Activated T-helper 2 cell treated with anti-CD3 and anti-CD28 coated beads, Interferon-gamma antibody, Interleukin-2, Interleukin-4, amounts not matched to agents 10 μg/mL and 5 μg/mL and 100 μg/mL, durations not matched to agents 14 hours and 24 hours and 36 hours (primary cell): ENCODE data around the gene LRRC72. TPM values are rescaled to one million over a fixed set of nuclear protein-coding genes. Genes with fewer than 3 reads are reported as not detected.

Source experiments
- DNase-seq: peaks from one replicate; pipeline ENCODE4 v3.0.0; 2021; ENCODE audit warnings: low spot score
- H3K27ac Mint-ChIP-seq: one replicate; pipeline ENCODE4 v1.8.0; 2021; ENCODE audit warnings: mixed read lengths
- H3K27me3 Mint-ChIP-seq: one replicate; pipeline ENCODE4 v1.8.0; 2021; ENCODE audit warnings: low read depth, mixed read lengths
- H3K36me3 Mint-ChIP-seq: one replicate; pipeline ENCODE4 v1.8.0; 2021; ENCODE audit warnings: low read depth, mixed read lengths
- H3K4me1 Mint-ChIP-seq: one replicate; pipeline ENCODE4 v1.8.0; 2021; ENCODE audit warnings: low read depth, mixed read lengths
- H3K4me3 Mint-ChIP-seq: one replicate; pipeline ENCODE4 v1.8.0; 2021; ENCODE audit warnings: low read depth, mild to moderate bottlenecking, moderate library complexity, mixed read lengths
- H3K9me3 Mint-ChIP-seq: one replicate; pipeline ENCODE4 v1.8.0; 2021; ENCODE audit warnings: mixed read lengths
- intact Hi-C: fragments of 100-400 bp; cut with micrococcal nuclease; formaldehyde crosslinking; loops from one replicate; pipeline ENCODE4 v1.15.1; 2023
- total RNA-seq: library from RNA; stranded (reverse); gene quantifications from 2 replicates; pipeline ENCODE4 v1.2.3, GENCODE V29; 2022

LRRC72 gene
- total RNA-seq, result not detected in 2 replicates

GRCh38 chr7:16526742-16527540, at the start of gene LRRC72:
TSS of gene LRRC72 (plus strand) at chr7:16526825. CDS start at chr7:16526953, 128 bp downstream.
- Mint-ChIP-seq H3K4me1 (no peaks in the 10 kb centered on the region), H3K36me3 (no peaks in the 10 kb centered on the region), H3K9me3 (no peaks in the 10 kb centered on the region), H3K4me3 (no peak within 1 kb of the TSS), H3K27ac (no peak within 1 kb of the TSS), H3K27me3 (peaks cover 4% of the 10 kb centered on the region)
- intact Hi-C loops, result no loop called here
- DNase-seq, result no peak

DNA sequence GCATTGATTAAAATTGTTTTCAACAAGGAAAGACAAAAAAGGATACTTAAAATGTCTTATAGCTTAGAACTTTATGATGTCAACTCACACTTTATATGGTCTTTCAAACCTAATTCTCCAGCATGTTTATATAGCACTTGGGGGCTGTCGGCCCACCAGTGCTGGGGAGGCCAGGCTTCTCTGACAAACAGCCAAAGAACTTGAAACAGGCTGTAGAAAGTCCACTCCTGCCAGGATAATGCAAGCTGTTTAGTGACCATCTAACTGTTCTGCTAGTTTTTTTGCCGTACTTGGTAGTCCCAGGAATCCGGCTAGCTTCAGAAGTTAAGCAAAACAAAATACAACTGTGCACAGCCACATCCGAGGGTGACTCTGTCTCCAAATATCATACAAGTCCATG, 47.5 kb upstream of the LRRC72 start:
- no peaks in the 10 kb centered on the region for H3K9me3 Mint-ChIP-seq
- H3K4me1 Mint-ChIP-seq, result no peaks in the 10 kb centered on the region
- H3K27me3 Mint-ChIP-seq, result peaks cover 8% of the 10 kb centered on the region
- H3K36me3 Mint-ChIP-seq, result no peaks in the 10 kb centered on the region
- no peak overlapping the region for H3K27ac Mint-ChIP-seq
- DNase-seq, result no peak
- intact Hi-C loops, result no loop called here
- no peak overlapping the region for H3K4me3 Mint-ChIP-seq

GRCh38 chr7:16479591-16479990, 47.0 kb upstream of the LRRC72 start:
- Mint-ChIP-seq H3K9me3 (no peaks in the 10 kb centered on the region), H3K27me3 (peaks cover 6% of the 10 kb centered on the region), H3K4me1 (no peaks in the 10 kb centered on the region), H3K27ac (no peak overlapping the region), H3K4me3 (no peak overlapping the region), H3K36me3 (no peaks in the 10 kb centered on the region)
- DNase-seq, result no peak
- intact Hi-C loops, result no loop called here

GRCh38 chr7:16484453-16485158, 42.0 kb upstream of the LRRC72 start:
- no peak for DNase-seq
- Mint-ChIP-seq H3K9me3 (no peaks in the 10 kb centered on the region), H3K4me1 (no peaks in the 10 kb centered on the region), H3K27ac (no peak overlapping the region), H3K27me3 (peaks cover 4% of the 10 kb centered on the region), H3K4me3 (no peak overlapping the region), H3K36me3 (no peaks in the 10 kb centered on the region)
- intact Hi-C loops, result no loop called here

- Mint-ChIP-seq H3K4me1 (peaks cover 7% of the 10 kb centered on the region), H3K27ac (no peak overlapping the region), H3K4me3 (no peak overlapping the region), H3K36me3 (no peaks in the 10 kb centered on the region), H3K27me3 (peaks cover 2% of the 10 kb centered on the region), H3K9me3 (no peaks in the 10 kb centered on the region)
- no peak for DNase-seq
- intact Hi-C loops, result loop anchor here (5.0 kb wide), 2 partner anchors 69 to 71 kb away; partner anchors contain the start of gene CRPPA
These were observed 35.5 kb upstream of the LRRC72 start for GRCh38 chr7:16491148-16491547.

DNA sequence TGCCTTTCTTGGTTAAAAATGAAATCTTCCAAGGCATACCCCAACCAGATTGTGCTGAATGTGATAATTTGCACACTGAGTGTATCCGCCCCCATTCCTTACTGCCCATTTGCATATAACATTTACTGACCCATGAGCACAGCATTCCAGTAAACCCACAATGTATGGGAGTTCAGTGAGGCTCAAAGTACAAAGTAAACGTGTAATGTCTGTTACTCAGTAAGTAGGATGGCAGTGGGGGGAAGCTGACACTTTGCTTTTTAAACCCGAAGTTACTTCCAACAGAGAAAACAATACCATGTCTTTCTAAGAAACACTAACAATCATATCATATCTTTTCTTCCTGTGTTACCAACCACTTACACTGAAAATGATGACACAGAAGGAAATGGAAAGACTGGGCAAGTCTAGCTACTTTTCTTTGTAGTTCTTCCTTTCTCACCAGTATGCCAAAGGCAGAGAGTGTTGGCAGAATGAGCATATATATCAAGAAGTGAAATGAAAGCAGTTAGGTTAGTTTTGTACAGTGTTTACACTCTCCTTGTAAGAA, 34.0 kb upstream of the LRRC72 start:
- Mint-ChIP-seq H3K4me1 (peaks cover 7% of the 10 kb centered on the region), H3K27me3 (peaks cover 2% of the 10 kb centered on the region), H3K9me3 (no peaks in the 10 kb centered on the region), H3K4me3 (no peak overlapping the region), H3K36me3 (no peaks in the 10 kb centered on the region), H3K27ac (no peak overlapping the region)
- DNase-seq, result no peak
- intact Hi-C loops, result loop anchor here (5.0 kb wide), 2 partner anchors 70 kb away; partner anchors contain the start of gene CRPPA

- DNase-seq, result no peak
- Mint-ChIP-seq H3K9me3 (no peaks in the 10 kb centered on the region), H3K4me1 (peaks cover 7% of the 10 kb centered on the region), H3K36me3 (no peaks in the 10 kb centered on the region), H3K27me3 (peaks cover 2% of the 10 kb centered on the region), H3K27ac (no peak overlapping the region), H3K4me3 (no peak overlapping the region)
- intact Hi-C loops, result loop anchor here (5.0 kb wide), 2 partner anchors 69 to 71 kb away; partner anchors contain the start of gene CRPPA
These were observed 33.4 kb upstream of the LRRC72 start for GRCh38 chr7:16493266-16493665.

GRCh38 chr7:16494551-16494950, 32.1 kb upstream of the LRRC72 start:
- DNase-seq, result no peak
- peaks cover 7% of the 10 kb centered on the region for H3K4me1 Mint-ChIP-seq
- no peak overlapping the region for H3K27ac Mint-ChIP-seq
- no peaks in the 10 kb centered on the region for H3K36me3 Mint-ChIP-seq
- no peaks in the 10 kb centered on the region for H3K9me3 Mint-ChIP-seq
- H3K27me3 Mint-ChIP-seq, result peaks cover 2% of the 10 kb centered on the region
- intact Hi-C loops, result loop anchor here (5.0 kb wide), 2 partner anchors 68 to 72 kb away; partner anchors contain the start of gene CRPPA
- H3K4me3 Mint-ChIP-seq, result no peak overlapping the region

DNA sequence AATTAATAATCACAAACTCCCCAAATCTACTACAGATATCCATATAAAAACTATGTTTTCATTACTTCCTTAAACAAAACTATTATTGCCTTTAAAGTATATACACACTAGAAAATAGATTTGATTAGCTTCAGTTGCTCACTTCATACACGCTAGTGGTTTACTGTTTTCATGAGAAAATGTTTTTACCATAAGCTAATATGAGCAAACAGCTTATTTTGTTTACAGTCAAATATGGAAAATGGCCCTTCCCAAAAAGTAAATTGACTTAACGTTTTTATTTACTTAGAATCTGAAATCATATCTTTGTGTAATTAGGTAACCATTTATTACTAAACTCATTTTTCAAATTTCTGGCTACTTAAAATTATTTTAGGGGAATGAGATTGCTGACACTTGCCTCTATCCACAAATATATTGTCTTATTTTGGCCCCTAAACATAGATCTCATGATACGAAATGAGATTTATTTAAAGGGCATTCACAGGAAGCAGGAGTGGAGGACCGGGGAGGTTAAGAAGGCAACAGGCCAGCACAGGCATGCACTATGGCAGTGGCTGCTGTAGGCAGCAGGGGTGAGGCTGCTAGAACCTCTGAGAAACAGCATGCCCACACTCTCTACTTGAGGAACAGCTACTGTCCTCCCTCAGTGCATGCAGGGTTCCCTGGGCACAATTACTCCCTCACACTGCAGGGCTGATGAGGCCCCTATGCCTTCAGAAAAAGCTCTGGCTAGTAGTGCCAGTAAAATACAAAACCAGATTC, 31.5 kb upstream of the LRRC72 start:
- H3K9me3 Mint-ChIP-seq, result no peaks in the 10 kb centered on the region
- H3K27ac Mint-ChIP-seq, result no peak overlapping the region
- no peak overlapping the region for H3K4me3 Mint-ChIP-seq
- H3K27me3 Mint-ChIP-seq, result peaks cover 2% of the 10 kb centered on the region
- H3K36me3 Mint-ChIP-seq, result no peaks in the 10 kb centered on the region
- H3K4me1 Mint-ChIP-seq, result peaks cover 7% of the 10 kb centered on the region
- intact Hi-C loops, result loop anchor here (5.0 kb wide), 2 partner anchors 67 to 73 kb away; partner anchors contain the start of gene CRPPA
- no peak for DNase-seq

- Mint-ChIP-seq H3K4me3 (no peak overlapping the region), H3K4me1 (no peaks in the 10 kb centered on the region), H3K9me3 (no peaks in the 10 kb centered on the region), H3K36me3 (no peaks in the 10 kb centered on the region), H3K27ac (no peak overlapping the region), H3K27me3 (no peaks in the 10 kb centered on the region)
- intact Hi-C loops, result no loop called here
- no peak for DNase-seq
These were observed 28.5 kb upstream of the LRRC72 start for GRCh38 chr7:16498122-16498521.

- DNase-seq, result no peak
- H3K4me1 Mint-ChIP-seq, result no peaks in the 10 kb centered on the region
- peaks cover 3% of the 10 kb centered on the region for H3K27me3 Mint-ChIP-seq
- no peak overlapping the region for H3K4me3 Mint-ChIP-seq
- no peaks in the 10 kb centered on the region for H3K9me3 Mint-ChIP-seq
- intact Hi-C loops, result no loop called here
- no peaks in the 10 kb centered on the region for H3K36me3 Mint-ChIP-seq
- no peak overlapping the region for H3K27ac Mint-ChIP-seq
These were observed 24.3 kb upstream of the LRRC72 start for GRCh38 chr7:16502303-16502702.

DNA sequence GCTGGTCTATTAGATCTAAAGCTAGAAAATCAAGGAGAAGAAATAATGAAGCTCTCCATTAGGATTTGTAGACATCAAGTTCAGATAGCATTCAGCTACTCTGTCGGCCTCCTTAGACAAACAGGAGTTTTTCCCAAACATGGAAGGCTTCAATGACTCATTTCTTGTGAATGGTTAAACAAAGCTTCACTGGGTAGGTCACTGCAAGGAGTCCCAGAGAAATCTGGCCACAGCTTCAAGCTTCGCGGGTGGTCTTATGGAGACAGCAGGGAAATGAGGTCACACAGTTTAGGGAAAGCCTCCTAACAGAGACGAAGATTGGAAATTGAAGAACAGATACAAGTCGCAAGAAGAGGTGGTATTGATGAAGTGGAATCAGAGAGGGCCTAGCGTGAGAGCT, 22.6 kb upstream of the LRRC72 start:
- H3K27me3 Mint-ChIP-seq, result peaks cover 3% of the 10 kb centered on the region
- no peak overlapping the region for H3K4me3 Mint-ChIP-seq
- intact Hi-C loops, result no loop called here
- no peaks in the 10 kb centered on the region for H3K9me3 Mint-ChIP-seq
- DNase-seq, result no peak
- H3K4me1 Mint-ChIP-seq, result no peaks in the 10 kb centered on the region
- no peak overlapping the region for H3K27ac Mint-ChIP-seq
- H3K36me3 Mint-ChIP-seq, result no peaks in the 10 kb centered on the region
